H1 (cell line): ENCODE results near the gene EGLN2. TPM values are rescaled to one million over a fixed set of nuclear protein-coding genes. Genes with fewer than 3 reads are reported as not detected.

Source experiments
- EP300 ChIP-seq, 2 experiments: IDR thresholded peaks; 1 replicate in 1 of 2; 2 replicates in 1 of 2; pipeline ENCODE4 v1.6.1; 2011 to 2012; ENCODE audit warnings: low read depth in 2 of 2, low read length in 2 of 2, mild to moderate bottlenecking in 2 of 2, borderline replicate concordance in 1 of 2, inconsistent platforms in 1 of 2, moderate library complexity in 1 of 2
- KDM5A ChIP-seq: fragments of 200-600 bp; IDR thresholded peaks from 2 replicates; pipeline ENCODE4 v1.7.1; 2012; ENCODE audit warnings: mild to moderate bottlenecking, low read length, inconsistent platforms, mixed read lengths
- POLR2AphosphoS5 ChIP-seq: IDR thresholded peaks from 2 replicates; pipeline ENCODE4 v1.6.1; 2011; ENCODE audit warnings: low read depth, low read length
- RFX5 ChIP-seq: IDR thresholded peaks from 2 replicates; pipeline ENCODE4 v1.6.1; 2011; ENCODE audit warnings: low read depth, low read length, improper control_type of control experiment, borderline replicate concordance
- SUZ12 ChIP-seq: fragments of 200-600 bp; sonication (generic); IDR thresholded peaks from 2 replicates; pipeline ENCODE4 v1.6.1; 2012; ENCODE audit warnings: mild to moderate bottlenecking, inconsistent platforms, low read length, moderate library complexity, mixed read lengths
- YY1 ChIP-seq: IDR thresholded peaks from 2 replicates; pipeline ENCODE4 v1.6.1; 2011; ENCODE audit warnings: low read depth, mild to moderate bottlenecking, low read length
- polyA plus RNA-seq, 7 experiments: library from polyadenylated mRNA; depleted of rRNA in 3 of 7; stranded (reverse) in 5 of 7; unstranded in 2 of 7; fragments of >200 nt in 5 of 7; fragments of 200-250 nt in 2 of 7; gene quantifications; 1 replicate in 5 of 7; 2 replicates in 1 of 7; 4 replicates in 1 of 7; pipeline versions ENCODE4 v1.2.1 to v1.2.3, GENCODE V29; 2011 to 2013; ENCODE audit warnings: missing spikeins in 2 of 7, mixed read lengths in 2 of 7
- total RNA-seq: library from RNA; stranded (reverse); fragmentation: NEBNext Ultra II Directional; extraction: Animal tissue kit (Norgen Biotek cat#: 25700); gene quantifications from 2 replicates; pipeline ENCODE4 v1.2.1, GENCODE V29; 2021

EGLN2 gene
- total and polyA plus RNA-seq, 2 of the 8 experiments (the other 6 are each of a cell fraction or from before 2014, with no cell fraction given), result 86.9 to 103 TPM

DNA sequence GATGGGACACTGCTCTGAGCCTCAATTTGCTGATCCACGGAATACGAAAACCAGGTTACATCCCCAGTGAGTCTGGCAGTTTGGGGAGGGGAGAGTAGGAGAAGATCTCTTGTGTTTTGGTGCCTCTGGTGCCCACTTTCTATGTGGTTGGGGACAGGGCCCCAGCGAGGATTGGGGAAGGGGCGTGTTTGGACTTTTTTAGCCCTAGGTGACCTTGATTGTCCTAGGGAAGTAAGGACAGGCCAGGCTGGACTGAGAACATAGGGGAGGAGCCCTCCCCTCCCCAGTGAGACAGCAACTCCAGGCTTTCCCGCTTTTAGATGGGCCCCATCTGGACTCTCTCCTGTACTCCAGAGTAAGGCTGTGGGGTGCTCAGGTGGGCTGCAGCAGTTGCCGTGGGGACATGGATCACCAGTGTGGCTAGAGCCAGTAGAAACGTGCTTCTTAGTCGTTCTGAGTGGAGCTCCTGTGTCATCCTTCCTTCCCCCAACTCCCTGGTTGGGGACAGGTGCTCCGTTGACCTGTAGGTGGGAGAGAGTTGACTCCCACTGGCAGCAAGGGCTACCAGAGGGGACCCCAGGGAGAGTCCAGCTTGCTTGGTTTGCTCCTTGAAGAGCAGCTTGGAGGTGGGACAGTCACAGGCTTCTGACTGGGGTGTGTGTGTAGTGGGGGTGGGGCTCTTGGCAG is 4.3 kb downstream of the EGLN2 start (continued):
- TF ChIP-seq POLR2AphosphoS5 (no peak; the same call in 1 of the 2 replicates), SUZ12 (no peak), KDM5A (no peak), EP300 (IDR thresholded peaks at IDR 0.05; ENCODE audit: borderline replicate concordance in 1 of 2, low read depth in 2 of 2, low read length in 2 of 2) (no peak), RFX5 (no peak), YY1 (no peak)
